Aorta (tissue), 5 donors: ENCODE measurements around the gene COL7A1. TPM values are rescaled to one million over a fixed set of nuclear protein-coding genes. Genes with fewer than 3 reads are reported as not detected.

ENCODE experiments used
- ATAC-seq: fragments of 200-7000 bp; cut with Tn5 transposase; one replicate; pipeline ENCODE4 v1.9.1; 2022; ENCODE audit warnings: moderate library complexity; ENCODE audit not compliant: low FRiP score
- DNase-seq, 2 donors: peaks; one replicate each; pipeline ENCODE4 v3.0.0-alpha.2; 2020
- H3K27ac ChIP-seq, 2 donors: one replicate each; pipeline ENCODE4 v1.5.1; 2013; ENCODE audit warnings: low read length in 2 of 2, mild to moderate bottlenecking in 2 of 2, moderate library complexity in 2 of 2, control low read depth in 1 of 2, inconsistent platforms in 1 of 2, low read depth in 1 of 2
- H3K27me3 ChIP-seq, 2 donors: one replicate each; pipeline ENCODE4 v1.6.1; 2013; ENCODE audit warnings: control low read depth in 1 of 2, low read length in 1 of 2, mild to moderate bottlenecking in 1 of 2, moderate library complexity in 1 of 2; ENCODE audit not compliant: insufficient read depth in 2 of 2, control insufficient read depth in 1 of 2
- H3K36me3 ChIP-seq, 2 donors: one replicate each; pipeline ENCODE4 v1.6.1; 2013; ENCODE audit warnings: control low read depth in 1 of 2, low read length in 1 of 2, mild to moderate bottlenecking in 1 of 2; ENCODE audit not compliant: insufficient read depth in 2 of 2, control insufficient read depth in 1 of 2
- H3K4me1 ChIP-seq, 2 donors: one replicate each; pipeline ENCODE4 v1.6.1; 2013; ENCODE audit warnings: low read length in 2 of 2, control low read depth in 1 of 2, mild to moderate bottlenecking in 1 of 2, moderate library complexity in 1 of 2; ENCODE audit not compliant: insufficient read depth in 2 of 2, control insufficient read depth in 1 of 2
- H3K4me3 ChIP-seq, 2 donors: one replicate each; pipeline ENCODE4 v1.5.1; 2013; ENCODE audit warnings: low read length in 2 of 2, control low read depth in 1 of 2, mild to moderate bottlenecking in 1 of 2
- H3K9me3 ChIP-seq: one replicate; pipeline ENCODE4 v1.6.1; 2013; ENCODE audit warnings: mild to moderate bottlenecking, low read length; ENCODE audit not compliant: control insufficient read depth
- WGBS, 2 donors: extraction: QIAGEN DNeasy Blood & Tissue Kit; methylation state at CpG; one replicate each; pipeline ENCODE4 v1.1.7; 2013; 5-methylcytosine and 5-hydroxymethylcytosine counted together
- intact Hi-C, 2 donors: fragments of 100-400 bp; cut with DNase I; formaldehyde crosslinking; loops; one replicate each; pipeline versions ENCODE4 v1.14.2 to v1.15.0; 2022
- polyA plus RNA-seq, 2 donors: library from polyadenylated mRNA; stranded (reverse); fragments of 200-250 nt; gene quantifications; one replicate each; pipeline ENCODE4 v1.2.3, GENCODE V29; 2013
- total RNA-seq, 2 donors: library from RNA; stranded (reverse); fragmentation: NEBNext Ultra II Directional; extraction: Animal tissue kit (Norgen Biotek cat#: 25700); gene quantifications; one replicate each; pipeline ENCODE4 v1.2.1, GENCODE V29; 2021
- donor health status: healthy with polysubstance abuse.
- donor health status: Bipolar disorder and iron deficiency.
- donor health status: DM: no; HTN: no; CAD: no.
- donor health status: DM: no; HTN: no; CAD: no.
- donor health status: DM: yes; HTN: yes; CAD: no.

The COL7A1 gene
- total and polyA plus RNA-seq, 4 donors, result 3.9 to 217 (median 6.0) TPM

DNA sequence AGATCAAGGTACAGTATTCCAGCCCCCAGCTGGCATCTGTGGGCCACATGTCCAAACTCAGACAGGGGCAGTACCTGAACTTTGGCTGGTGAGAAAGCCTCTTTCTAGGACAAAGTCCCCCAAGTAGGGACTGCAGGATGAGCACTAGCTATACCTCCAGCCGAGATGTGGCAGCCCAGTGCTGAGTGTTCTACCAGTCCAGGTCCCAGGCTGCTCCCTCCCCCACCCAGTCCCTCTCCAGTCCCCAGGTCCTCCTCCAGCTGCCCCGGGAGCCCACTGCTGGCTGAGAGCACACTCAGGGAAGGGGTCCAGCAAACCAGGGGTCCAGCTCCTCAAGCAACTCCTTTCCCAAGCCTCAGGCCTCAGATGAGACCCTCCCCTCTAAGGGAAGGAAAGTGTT lies 38.6 kb upstream of the COL7A1 start:
- Histone ChIP-seq H3K27ac (no peak overlapping the region), H3K9me3 (no peaks in the 10 kb centered on the region), H3K27me3 (no peaks in the 10 kb centered on the region), H3K4me1 (no peaks in the 10 kb centered on the region), H3K4me3 (no peak overlapping the region), H3K36me3 (peaks cover 0 to 4% of the 10 kb centered on the region in 2 donors)
- DNase-seq (no peak), ATAC-seq (no peak)
- intact Hi-C loops, result loop anchor here in 1 of 2 donors (2.0 to 10.0 kb wide), 2 partner anchors 15 to 169 kb away; a partner anchor contains a TSS
- 91 to 94% methylated on average over 2 of the region's 2 CpGs for WGBS, 2 donors

- H3K9me3 ChIP-seq, result no peaks in the 10 kb centered on the region
- DNase-seq, result no peak
- H3K36me3 ChIP-seq, result peaks cover 0 to 4% of the 10 kb centered on the region in 2 donors
- no peaks in the 10 kb centered on the region for H3K27me3 ChIP-seq
- ATAC-seq, result no peak
- no peaks in the 10 kb centered on the region for H3K4me1 ChIP-seq
- no peak overlapping the region for H3K27ac ChIP-seq
- intact Hi-C loops, result loop anchor here in 1 of 2 donors (10.0 kb wide), 1 partner anchor 168 kb away; a partner anchor contains a TSS
- no peak overlapping the region for H3K4me3 ChIP-seq
- 94 to 95% methylated on average over 15 of the region's 15 CpGs for WGBS, 2 donors
These were observed 38.1 kb upstream of the COL7A1 start for GRCh38 chr3:48633256-48633655.

DNA sequence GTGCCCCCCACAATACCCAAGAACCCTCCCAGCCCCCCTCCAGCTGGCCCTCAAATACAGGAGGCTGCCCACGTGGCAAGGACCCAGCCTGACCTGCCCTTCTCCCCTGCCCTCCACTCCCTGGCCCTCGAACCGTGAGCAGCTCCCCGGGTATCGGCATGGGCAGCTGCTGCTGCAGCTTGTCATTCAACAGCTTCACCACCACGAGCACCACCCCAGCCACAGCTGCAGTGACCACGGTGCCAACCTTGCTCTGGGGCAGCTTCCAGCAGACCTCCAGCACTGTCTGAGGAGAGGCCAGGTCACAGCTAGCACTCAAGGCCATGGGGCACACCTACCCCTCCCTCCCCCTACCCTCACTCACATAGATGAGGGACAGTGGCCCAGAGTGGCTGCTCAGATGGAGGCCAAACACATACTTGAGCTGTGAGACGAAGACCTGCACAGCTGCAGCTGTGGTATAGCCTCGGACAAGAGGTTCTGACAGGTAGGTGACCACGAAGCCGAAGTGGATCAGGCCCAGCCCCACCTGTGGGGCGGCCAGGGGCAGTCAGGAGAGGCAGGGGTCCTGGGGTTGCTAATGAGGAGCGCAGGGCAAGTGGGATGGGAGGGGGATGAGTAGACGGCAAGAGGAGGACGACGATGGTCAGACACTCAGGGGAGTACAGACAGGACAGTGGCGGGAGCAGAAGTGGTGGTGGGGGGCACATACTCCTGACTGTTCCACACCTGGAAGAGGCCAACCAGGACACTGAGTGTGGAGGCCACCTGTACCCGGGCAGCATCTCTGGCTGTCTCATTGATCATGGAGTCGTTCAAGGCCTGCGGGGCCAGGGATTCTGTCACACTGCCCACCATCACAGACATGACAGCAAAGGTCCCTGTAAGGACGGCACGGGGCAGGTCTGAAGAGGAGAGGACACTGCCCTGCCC lies 36.7 kb upstream of the COL7A1 start:
- WGBS, 2 donors, result 89 to 91% methylated on average over 22 of the region's 22 CpGs
- no peak for ATAC-seq
- intact Hi-C loops, result loop anchor here in 1 of 2 donors (10.0 kb wide), 1 partner anchor 167 kb away; a partner anchor contains a TSS
- Histone ChIP-seq H3K27ac (no peak overlapping the region), H3K9me3 (no peaks in the 10 kb centered on the region), H3K27me3 (no peaks in the 10 kb centered on the region), H3K4me3 (no peak overlapping the region), H3K4me1 (no peaks in the 10 kb centered on the region), H3K36me3 (peaks cover 2 to 10% of the 10 kb centered on the region in 2 donors)
- no peak for DNase-seq

- intact Hi-C loops, result loop anchor here in 1 of 2 donors (10.0 kb wide), 1 partner anchor 166 kb away; a partner anchor contains a TSS
- Histone ChIP-seq H3K4me3 (no peak overlapping the region), H3K4me1 (no peaks in the 10 kb centered on the region), H3K27ac (no peak overlapping the region), H3K36me3 (peaks cover 5 to 11% of the 10 kb centered on the region in 2 donors), H3K27me3 (no peaks in the 10 kb centered on the region), H3K9me3 (no peaks in the 10 kb centered on the region)
- no peak for ATAC-seq
- no peak for DNase-seq
- WGBS, 2 donors, result 87 to 91% methylated on average over 12 of the region's 12 CpGs
These were observed 35.7 kb upstream of the COL7A1 start for GRCh38 chr3:48630833-48631232.

DNA sequence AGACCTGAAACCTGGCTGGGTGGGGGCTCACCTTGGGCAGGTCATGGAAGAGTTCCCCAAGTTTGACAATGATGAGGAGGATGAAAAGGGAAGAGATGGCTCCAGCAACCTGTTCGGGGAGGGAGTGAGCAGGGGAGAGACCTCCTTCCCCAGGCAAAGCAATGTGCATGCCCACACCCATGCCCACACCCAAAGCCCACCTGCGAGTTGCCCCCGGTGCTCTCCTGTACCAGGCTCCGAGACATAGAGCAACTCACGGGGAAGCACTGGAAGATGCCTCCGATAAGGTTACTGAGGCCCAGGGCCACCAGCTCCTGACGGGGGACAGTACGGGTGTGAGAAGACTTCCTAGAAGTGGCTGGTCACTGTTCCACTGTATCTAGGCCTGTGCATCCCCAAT lies 35.3 kb upstream of the COL7A1 start:
- Histone ChIP-seq H3K27me3 (no peaks in the 10 kb centered on the region), H3K36me3 (peaks cover 5 to 13% of the 10 kb centered on the region in 2 donors), H3K27ac (no peak overlapping the region), H3K4me3 (no peak overlapping the region), H3K4me1 (no peaks in the 10 kb centered on the region), H3K9me3 (no peaks in the 10 kb centered on the region)
- no peak for DNase-seq
- ATAC-seq, result no peak
- intact Hi-C loops, result loop anchor here in 1 of 2 donors (10.0 kb wide), 1 partner anchor 166 kb away; a partner anchor contains a TSS
- WGBS, 2 donors, result 95 to 96% methylated on average over 8 of the region's 8 CpGs

- H3K4me3 ChIP-seq, result no peak overlapping the region
- DNase-seq (no peak), ATAC-seq (no peak)
- H3K27ac ChIP-seq, result no peak overlapping the region
- intact Hi-C loops, result loop anchor here in 1 of 2 donors (10.0 kb wide), 1 partner anchor 165 kb away; a partner anchor contains a TSS
- no peaks in the 10 kb centered on the region for H3K4me1 ChIP-seq
- H3K27me3 ChIP-seq, result no peaks in the 10 kb centered on the region
- 95 to 96% methylated on average over 12 of the region's 12 CpGs for WGBS, 2 donors
- no peaks in the 10 kb centered on the region for H3K9me3 ChIP-seq
- peaks cover 5 to 14% of the 10 kb centered on the region in 2 donors for H3K36me3 ChIP-seq
These were observed 34.8 kb upstream of the COL7A1 start for GRCh38 chr3:48629894-48630293.

DNA sequence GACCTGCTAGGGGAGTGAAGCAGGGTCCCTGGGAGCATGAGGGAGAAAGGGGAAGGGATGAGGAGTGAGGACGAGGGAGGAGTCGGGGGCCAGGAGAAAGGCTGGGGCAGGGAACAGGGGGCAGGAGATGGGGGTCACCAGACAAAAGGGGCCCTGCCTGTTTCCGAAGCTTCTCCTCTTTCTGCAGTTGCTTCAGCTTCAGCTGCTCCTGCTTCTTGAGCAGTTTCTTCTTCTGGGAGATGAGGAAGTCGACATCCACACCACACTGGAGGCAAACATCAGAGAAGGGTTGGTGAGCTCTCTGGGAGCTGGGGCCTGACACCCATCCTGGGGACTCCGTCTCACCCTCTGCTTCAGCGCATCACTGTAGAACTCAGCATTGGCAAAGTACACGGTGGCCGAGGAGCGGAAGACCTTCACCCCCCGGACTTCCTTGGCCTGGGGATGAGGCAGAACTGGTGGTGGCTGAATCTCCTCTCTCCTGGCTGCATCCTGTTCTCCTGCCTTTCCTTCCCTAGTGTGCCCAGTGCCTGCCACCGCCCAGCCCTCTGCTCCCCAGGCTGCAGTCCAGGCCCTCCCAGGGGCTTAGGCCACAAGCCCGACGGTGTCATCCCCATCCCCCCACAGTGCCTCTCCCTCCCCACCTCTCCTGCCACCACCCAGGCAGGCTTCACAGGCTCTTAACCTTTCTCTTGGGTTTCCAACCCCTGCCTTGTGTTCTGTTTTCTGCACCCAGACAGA lies 33.3 kb upstream of the COL7A1 start:
- no peaks in the 10 kb centered on the region for H3K27me3 ChIP-seq
- no peaks in the 10 kb centered on the region for H3K9me3 ChIP-seq
- no peaks in the 10 kb centered on the region for H3K4me1 ChIP-seq
- 82 to 84% methylated on average over 13 of the region's 13 CpGs for WGBS, 2 donors
- no peak for ATAC-seq
- no peak overlapping the region for H3K27ac ChIP-seq
- DNase-seq, result peak in 1 of 2 donors; percentile 70
- intact Hi-C loops, result no loop called here
- no peak overlapping the region for H3K4me3 ChIP-seq
- H3K36me3 ChIP-seq, result peaks cover 5 to 14% of the 10 kb centered on the region in 2 donors

DNA sequence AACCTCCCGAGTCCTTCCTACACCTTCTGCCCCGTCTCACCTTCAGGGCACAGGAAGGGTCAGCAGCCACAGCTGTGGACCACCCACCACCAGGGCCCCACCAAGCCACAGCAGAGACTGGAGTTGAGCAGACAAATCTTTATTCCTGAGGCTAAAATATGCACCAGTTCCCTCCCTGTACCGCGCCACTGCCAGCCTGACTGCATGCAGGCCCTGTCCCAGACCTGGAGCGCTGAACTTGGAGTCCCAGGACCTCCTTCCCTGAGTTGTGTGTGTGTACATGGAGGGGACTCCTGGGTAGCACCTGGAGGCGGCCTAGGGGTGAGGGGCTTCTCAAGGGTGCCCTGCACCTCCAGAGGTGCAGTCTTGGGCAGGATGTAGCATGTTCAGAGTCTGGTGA lies 30.5 kb upstream of the COL7A1 start:
- Histone ChIP-seq H3K4me1 (no peaks in the 10 kb centered on the region), H3K9me3 (no peaks in the 10 kb centered on the region), H3K27me3 (no peaks in the 10 kb centered on the region), H3K27ac (no peak overlapping the region), H3K36me3 (peaks cover 5 to 11% of the 10 kb centered on the region in 2 donors), H3K4me3 (no peak overlapping the region)
- intact Hi-C loops, result no loop called here
- WGBS, 2 donors, result 82 to 88% methylated on average over 6 of the region's 6 CpGs
- no peak for ATAC-seq
- DNase-seq, result peak in 1 of 2 donors; percentile 63
